Activated CD4-positive, alpha-beta T cell treated with anti-CD3 and anti-CD28 coated beads for 24 hours (primary cell): Measurements from ENCODE around the gene CATSPERZ.
"Not testable (repeated sequence)": the region's sequence is repeated elsewhere in the genome, so short reads cannot be mapped to it uniquely, and the experiment has no call there.

ENCODE experiments used
- DNase-seq, 2 donors: peaks; one replicate each; pipeline ENCODE4 v3.0.0-alpha.2; 2020; ENCODE audit warnings: low read depth in 2 of 2

Gene CATSPERZ

DNA sequence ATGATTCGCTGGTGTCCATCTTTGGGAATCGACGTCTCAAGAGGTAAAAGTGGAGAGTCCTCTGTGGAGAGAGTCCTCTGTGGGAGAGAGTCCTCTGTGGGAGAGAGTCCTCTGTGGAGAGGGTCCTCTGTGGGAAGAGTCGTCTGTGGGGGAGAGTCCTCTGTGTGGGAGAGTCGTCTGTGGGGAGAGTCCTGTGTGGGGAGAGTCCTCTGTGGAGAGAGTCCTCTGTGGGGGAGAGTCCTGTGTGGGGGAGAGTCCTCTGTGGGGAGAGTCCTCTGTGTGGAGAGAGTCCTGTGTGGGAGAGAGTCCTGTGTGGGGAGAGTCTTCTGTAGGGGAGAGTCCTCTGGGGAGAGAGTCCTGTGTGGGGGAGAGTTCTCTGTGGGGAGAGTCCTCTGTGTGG is 20.9 kb downstream of the CATSPERZ start:
- DNase-seq: no peak

DNA sequence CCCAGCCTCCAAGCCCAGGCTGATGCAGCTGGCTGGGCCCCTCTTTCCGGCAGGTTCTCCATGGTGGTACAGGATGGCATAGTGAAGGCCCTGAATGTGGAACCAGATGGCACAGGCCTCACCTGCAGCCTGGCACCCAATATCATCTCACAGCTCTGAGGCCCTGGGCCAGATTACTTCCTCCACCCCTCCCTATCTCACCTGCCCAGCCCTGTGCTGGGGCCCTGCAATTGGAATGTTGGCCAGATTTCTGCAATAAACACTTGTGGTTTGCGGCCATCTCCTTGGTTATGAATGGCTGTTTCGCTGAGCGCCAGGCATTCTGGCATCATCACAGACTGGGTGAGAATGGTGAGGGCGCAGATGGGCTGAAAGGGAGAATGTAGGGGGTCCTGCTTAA is 21.4 kb downstream of the CATSPERZ start:
- no peak for DNase-seq

DNA sequence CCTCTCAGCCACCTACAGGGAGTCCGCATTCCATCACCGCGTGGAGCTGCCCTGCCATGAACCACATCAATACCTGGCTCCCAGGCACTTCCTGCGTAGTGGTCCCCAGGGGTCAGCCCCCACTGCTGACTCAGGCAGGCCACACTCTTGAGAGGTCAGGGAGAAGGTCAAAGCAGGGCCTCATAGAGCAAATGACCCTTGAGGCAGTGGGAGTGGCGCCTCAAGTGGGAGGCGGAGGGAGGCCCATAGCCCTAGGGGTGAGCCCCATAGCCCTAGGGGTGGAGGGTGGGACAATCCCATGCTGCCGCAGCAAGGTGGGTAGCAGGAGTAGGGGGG is 22.7 kb downstream of the CATSPERZ start:
- DNase-seq: no peak

DNA sequence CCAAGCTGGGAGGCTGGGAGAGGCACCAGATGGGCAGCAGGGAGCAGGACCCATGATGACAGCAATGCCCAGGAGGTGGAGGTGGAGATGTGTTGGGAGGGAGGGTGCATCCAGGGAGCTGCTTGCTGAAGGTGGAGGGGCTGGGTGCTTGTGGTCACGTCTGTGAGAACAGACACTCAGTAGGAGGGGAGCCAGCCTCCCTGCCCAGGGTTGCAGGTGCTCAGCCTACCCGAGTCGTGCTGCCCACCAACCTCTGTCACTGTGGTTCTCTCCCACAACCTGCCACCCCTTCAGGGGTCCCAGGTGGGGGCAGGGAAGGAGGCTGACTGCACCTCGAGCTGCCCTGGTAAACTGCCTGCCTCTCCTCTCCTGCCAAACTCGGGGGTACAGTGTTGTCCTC is 23.2 kb downstream of the CATSPERZ start:
- DNase-seq: no peak

DNA sequence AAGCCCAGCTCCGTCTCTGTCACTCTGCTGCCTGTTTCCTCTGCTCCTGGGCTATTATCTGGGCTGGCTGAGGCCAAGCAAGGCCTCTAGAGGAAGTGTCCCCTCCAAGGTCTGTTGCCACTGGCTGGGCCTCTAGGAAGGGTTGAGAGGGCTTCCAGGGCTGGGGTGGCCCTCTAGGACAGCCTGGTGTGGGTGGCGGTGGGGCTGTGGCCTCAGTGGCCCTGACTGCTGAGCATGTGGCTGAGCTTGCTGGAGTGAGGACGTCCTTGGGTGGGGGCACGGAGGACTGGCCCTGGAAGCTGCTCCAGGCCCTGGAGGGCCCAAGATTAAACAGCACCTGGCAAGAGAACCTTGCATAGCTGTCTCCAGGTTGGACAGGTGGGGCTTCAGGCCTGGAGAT is 23.8 kb downstream of the CATSPERZ start:
- DNase-seq: not testable (repeated sequence)

DNA sequence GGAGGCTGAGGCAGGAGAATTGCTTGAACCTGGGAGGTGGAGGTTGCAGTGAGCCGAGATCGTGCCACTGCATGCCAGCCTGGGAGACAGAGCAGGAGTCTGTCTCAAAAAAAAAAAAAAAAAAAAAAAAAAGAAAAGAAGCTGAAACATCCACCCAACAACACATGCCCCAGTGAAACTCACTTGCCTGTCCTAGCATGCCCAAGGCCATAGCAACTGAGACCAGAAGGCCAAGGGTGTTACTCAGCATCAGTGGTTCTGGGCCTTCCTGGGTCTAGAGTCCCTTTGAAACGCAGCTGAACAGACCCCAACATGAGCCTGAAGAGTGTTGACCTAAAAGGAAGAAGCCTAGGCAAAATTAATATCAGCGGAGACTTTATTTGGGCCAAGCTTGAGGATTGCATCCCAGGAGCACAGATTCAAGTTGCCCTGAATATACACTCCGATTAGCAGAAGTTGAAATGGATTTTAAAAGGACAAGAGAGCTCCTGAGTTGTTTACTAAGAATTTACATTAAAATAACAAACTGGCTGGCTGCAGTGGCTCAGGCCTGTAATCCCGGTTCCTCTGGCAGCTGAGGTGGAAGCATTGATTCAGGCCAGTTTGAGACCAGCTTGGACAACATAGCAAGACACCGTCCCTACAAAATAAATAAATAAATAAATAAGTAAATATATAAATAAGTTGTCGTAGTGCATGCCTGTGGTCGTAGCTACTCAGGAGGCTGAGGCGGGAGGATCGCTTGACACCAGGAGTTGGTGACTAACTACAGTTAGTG is 24.7 kb downstream of the CATSPERZ start:
- DNase-seq: no peak

DNA sequence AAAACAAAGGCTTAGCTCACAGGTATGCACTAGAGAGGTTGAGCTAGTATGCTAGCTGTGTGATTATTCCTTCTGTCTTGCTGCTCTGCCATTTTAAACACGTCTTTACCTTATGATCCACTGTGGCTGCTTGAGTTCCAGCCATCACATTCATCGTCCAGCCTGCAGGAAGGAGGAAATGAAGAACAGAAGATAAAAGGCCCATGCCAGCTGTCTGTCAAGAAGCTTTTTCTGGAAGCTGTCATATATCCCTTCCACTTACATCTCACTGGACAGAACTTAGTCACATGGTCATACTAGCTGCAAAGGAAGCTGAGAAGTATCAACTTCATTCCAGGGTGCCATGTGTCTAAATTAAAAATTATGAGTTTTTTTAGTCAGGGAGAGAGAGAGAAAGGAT is 27.2 kb downstream of the CATSPERZ start:
- DNase-seq: no peak

DNA sequence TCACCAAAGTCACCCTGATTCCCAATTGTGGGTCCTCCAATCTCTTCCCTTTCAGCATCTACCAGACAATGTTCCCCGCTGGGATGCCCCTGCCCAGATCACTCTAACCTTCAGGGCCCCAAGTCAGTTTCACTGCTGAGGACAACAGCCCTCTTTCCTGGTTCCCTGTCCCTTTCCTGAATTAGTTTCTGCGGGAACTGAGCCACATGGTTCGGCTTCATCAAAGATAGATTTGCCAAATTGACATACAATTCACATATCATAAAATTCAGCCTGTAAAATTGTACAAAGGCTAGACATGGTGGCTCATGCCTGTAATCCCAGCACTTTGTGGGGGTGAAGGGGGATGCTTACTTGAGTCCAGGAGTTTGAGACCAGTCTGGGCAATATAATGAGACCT is 27.8 kb downstream of the CATSPERZ start:
- DNase-seq: no peak

DNA sequence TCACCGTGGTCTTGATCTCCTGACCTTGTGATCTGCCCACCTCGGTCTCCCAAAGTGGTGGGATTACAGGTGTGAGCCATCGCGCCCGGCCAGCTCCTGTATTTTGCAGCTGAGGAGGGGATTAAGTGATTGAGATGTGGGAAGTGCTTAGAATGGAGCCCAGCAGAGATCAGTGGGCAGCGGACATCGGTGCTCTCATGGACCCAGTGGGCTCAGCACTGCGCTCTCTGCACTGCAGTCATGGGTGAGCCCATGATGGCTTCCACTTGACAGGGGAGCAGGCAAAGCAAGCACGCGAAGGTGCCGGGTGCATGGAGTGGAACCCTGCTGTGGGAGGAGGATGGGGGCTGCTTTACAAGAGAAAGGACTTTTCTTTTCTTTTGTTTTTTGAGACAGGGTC is 30.7 kb downstream of the CATSPERZ start:
- no peak for DNase-seq

DNA sequence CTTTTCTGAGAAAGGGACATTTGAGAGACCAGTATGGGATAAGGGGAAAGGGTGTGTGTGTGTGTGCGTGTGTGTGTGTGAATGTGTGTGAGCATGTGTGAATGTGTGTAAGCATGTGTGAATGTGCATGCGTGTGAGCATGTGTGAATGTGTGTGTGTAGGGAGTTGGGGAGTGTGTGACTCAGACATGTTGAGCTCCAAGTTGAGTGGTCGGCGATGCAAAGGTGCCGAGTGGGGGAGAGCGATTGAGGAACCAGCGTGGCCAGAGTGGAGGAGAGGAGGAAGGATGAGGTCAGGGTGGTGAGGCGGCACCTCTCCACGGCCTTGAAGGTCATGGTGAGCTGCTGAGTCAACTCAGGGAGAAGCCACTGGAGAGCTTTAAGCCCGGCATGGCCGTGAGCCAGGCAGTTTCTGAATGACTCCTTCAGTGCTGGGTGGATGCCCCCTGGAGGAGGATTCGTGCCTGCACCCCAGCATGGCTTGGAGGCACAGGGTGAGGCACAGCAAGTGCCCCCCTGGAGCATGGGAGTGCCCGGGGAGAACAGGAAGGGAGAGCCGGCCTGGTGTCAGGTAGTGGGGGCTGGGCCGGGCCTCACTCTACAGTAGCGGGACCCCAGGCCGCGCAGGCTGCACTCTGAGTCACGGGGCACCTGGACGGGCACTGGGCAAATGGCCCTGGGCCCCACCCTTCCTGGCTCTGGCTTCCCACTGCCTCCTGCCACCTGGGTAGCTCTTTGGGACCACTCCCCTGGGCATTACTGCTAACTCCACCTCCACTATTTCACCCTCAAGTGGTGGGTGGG is 31.6 kb downstream of the CATSPERZ start:
- DNase-seq: peak; percentile 46 to 69

DNA sequence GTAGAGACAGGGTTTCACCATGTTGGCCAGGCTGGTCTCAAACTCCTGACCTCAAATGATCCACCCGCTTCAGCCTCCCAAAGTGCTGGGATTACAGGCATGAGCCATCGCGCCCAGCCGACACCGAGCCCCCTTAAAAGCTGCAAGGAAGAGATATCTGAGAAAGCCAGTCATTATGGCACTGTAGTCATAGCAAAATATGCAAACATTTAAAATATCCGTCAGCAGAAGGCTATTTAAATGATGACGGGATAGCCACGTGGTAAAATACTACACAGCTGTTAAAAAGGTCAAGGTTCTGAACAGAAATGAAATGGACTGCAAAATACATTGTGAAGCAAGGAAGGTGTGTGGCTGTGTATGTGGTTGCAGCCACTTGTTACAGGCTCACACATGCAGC is 33.4 kb downstream of the CATSPERZ start:
- DNase-seq: no peak

DNA sequence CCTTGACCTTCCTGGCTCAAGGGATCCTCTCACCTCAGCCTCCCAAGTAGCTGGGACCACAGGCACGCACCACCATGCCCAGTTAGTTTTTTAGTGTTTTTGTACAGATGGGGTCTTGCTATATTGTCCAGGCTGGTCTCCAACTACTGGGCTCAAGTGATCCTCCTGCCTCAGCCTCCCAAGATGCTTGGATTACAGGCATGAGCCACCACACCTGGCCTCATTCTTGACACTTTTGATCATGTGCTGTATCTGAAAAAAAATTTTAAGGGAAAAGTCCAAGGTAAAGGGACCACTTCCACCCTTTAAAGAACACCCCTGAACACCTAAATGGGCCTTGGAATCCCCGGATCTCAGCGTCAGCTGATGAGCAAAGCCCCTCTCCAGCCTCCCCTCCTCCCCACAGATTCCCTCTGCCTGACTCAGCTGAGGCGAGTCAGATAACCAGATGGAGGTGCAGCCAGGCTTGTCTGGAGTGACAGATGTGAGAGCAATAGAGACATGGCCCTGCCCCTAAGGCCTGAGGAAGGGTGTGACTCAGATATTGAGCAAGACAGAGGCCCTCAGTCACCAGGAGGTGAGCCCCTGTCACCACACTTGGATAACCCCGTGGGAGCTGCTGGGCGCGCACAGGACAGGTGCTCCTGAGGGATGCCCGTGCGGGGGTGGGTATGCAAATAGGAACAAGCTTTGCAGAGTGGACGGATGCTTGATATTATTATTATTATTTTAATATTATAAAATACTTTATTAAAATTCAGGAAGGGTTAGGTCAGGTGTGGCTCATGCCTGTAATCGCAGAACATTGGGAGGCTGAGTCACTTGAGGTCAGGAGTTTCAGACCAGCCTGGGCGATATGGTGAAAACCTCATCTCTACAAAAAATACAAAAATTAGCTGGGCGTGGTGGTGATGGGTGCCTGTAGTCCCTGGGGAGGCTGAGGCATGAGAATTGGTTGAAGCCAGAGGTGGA is 34.9 kb downstream of the CATSPERZ start:
- no peak for DNase-seq

DNA sequence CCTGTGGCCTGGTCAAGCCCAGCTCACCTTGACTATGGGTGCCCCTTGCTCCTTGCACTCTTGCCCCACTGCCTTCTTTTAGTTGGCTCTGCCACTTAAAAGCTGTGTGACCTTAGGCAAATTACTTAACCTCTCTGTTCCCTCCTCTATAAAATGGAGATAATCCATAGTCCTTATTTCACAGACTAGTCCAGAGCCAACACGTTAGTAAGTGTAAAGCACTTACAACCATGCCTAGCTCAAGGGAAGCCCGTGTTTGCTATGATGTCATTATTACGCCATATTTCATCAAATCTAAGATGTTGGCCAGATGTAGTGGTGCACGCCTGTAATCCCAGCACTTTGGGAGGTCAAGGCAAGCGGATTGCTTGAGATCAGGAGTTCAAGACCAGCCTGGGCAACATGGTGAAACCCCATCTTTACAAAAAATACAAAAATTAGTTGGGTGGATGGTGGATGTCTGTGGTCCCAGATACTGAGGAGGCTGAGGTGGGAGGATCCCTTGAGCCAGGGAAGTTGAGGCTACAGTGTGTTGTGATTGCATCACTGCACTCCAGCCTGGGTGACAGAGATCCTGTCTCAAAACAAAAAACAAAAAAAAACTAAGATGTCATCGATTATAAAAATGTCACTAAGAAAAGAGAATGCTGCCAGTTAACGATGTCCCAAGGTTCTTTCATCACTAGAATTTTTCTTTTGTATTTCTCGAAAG is 37.5 kb downstream of the CATSPERZ start:
- no peak for DNase-seq

DNA sequence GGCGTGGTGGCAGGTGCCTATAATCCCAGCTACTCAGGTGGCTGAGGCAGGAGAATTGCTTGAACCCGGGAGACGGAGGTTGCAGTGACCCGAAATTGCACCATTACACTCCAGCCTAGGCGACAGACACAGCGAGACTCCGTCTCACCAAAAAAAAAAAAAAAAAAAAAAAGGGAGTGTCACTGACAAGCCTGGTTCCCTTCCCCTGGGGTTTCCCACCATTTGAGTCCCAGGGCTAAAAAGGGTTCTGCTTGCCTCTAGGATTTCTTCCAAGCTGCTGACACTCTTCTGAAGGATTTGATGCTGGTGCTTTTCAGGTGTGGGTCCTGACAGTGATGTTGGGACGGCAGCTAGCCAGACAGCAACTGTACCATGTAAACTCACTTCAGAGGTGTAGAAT is 38.6 kb downstream of the CATSPERZ start:
- no peak for DNase-seq

DNA sequence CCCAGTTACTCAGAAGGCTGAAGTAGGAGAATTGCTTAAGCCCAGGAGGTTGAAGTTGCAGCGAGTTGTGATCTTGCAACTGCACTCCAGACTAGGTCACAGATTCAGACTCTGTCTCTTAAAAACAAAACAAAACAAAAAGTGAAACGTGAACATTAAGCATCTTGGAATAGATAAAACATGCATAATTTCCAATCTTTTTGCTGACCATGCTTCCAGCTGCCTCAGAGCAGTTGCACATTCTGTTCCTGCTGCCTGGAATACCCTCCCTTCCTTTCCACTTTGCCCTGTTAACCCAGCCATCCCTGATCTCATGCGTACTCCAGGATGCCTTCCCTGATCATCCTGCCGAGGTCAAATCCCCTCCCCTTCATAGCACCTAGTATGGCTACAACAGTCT is 39.1 kb downstream of the CATSPERZ start:
- DNase-seq: no peak

DNA sequence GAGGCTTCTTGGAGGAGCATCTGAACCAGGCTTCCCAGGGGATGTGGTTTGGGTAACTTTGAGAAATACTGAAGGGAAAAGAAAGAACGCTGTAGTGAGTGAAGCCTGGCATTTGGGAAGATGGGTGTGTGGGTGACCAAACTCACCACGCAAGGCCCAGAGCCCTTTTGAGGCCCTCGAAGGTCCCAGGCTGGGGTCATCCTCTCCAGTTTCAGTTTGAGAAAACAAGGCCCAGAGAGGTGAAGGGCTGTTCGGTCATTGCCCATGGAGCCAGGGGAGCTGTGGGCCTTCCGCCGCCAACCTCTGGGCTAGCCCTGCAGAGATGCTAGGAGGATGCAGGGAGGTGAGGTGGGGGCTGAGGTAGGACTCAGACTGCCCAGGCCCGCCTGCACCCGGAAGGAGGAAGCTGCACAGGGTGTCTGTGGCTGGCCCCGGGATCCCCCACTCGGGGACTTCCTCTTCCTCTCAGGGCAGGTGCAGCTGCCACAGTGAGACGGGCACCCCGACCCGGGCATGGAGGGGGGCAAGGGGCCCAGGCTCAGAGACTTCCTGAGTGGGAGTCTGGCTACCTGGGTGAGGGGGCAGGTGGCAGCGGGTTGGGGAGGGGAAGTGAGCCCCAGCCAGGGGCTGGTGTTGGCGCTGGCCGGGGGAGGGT is 39.7 kb downstream of the CATSPERZ start, which contains the start of gene CCDC88B:
CCDC88B (plus strand) TSS at position 451 of the 655 bp plus-strand sequence; CDS start at position 514, 63 bp downstream.
- peak; percentile 64 to 68 for DNase-seq

DNA sequence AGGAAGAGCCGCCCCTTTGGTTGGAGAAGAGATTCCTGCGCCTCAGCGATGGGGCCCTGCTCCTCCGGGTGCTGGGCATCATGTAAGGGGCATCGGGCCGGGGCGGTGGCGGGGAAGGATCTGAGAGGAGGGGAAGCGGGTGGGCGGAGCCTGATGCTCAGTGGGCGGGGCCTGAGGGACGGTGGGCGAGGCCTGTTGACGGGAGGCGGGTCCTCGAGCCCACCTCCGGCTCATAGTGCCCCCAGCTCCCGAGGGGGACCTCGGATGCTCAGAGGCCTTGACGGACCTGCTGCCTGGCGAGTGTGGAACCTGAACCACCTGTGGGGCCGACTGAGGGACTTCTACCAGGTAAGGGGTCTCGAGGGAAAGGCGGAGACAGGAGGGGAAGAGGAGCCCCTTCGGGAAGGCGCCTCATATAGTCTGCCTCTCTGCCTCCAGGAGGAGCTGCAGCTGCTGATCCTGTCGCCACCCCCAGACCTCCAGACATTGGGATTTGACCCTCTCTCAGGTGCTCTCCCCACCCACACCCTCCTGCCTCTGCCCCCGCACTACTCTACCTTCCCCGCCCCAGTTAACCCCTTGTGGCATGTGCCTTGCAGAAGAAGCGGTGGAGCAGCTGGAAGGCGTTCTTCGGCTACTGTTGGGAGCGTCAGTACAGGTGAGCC is 40.6 kb downstream of the CATSPERZ start:
- DNase-seq: peak; percentile 66 to 79

DNA sequence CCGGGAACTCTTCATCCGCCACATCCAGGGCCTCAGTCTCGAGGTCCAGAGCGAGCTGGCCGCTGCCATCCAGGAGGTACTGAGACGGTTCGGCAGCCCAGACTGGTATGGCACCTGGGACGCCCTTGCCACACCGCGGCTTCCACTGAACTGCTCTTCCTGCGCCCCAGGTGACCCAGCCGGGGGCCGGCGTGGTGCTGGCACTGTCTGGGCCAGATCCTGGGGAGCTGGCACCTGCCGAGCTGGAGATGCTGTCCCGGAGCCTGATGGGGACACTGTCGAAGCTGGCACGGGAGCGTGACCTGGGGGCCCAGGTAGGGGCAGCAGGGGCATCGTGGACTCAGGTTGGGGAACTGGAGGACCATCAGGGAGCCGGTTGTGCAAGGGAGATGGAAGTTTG is 41.3 kb downstream of the CATSPERZ start:
- DNase-seq: no peak

DNA sequence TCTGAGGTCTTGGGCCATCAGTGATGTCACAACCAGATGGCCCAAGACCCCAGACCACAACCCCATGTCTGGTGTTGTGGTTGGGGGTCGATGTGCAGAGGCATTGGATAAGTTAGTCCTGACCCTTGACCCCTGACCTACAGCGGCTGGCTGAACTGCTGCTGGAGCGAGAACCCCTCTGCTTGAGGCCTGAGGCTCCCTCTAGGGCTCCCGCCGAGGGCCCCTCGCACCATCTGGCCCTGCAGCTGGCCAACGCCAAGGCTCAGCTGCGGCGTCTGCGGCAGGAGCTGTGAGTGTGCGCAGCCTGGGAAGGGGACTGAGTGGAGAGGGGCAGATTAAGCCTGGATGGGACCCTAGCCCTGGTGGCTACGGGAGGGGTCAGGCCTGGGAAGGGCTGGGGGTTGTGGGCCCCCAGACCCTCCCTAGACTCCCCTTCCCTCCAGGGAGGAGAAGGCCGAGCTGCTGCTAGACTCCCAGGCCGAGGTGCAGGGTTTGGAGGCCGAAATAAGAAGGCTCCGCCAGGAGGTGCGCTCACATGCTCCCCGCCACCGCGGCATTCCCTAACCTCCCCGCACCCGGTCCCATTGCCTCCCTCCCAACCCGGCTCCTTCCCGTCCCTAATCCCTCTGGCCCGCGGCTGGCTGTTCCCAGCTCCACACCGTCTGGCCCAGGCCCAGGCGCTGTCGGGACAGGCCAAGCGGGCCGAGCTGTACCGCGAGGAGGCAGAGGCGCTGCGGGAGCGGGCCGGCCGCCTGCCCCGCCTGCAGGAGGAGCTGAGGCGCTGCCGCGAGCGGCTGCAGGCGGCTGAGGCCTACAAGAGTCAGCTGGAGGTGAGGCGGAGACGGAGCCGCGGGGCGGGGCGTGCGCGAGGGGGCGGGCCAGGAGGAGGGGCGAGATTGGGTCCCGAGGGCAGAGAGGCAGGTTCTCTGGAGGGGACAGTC is 42.0 kb downstream of the CATSPERZ start:
- DNase-seq: peak; percentile 86 to 90
